K562 (cell line): ENCODE data around the gene SET. TPM values are rescaled to one million over a fixed set of nuclear protein-coding genes. Genes with fewer than 3 reads are reported as not detected.

Experiments used
- ATF2 ChIP-seq: sonication (generic); formaldehyde crosslinking; IDR thresholded peaks from 2 replicates; pipeline ENCODE4 v1.8.1; 2022; ENCODE audit warnings: missing genetic modification reagents
- ATF6 ChIP-seq: sonication (generic); formaldehyde crosslinking; IDR thresholded peaks from 2 replicates; pipeline ENCODE4 v1.4.0; 2020; ENCODE audit warnings: mild to moderate bottlenecking, missing genetic modification reagents
- BRF2 ChIP-seq: IDR thresholded peaks from 3 replicates; pipeline ENCODE4 v1.6.1; 2011; ENCODE audit warnings: borderline replicate concordance, mild to moderate bottlenecking; ENCODE audit not compliant: insufficient read length, insufficient read depth
- DIDO1 ChIP-seq: fragments of 450-650 bp; IDR thresholded peaks from 2 replicates; pipeline ENCODE4 v1.6.1; 2016; ENCODE audit warnings: low read depth, missing biosample characterization, missing genetic modification characterization
- FOS ChIP-seq: IDR thresholded peaks from 3 replicates; pipeline ENCODE4 v1.6.1; 2011; ENCODE audit not compliant: insufficient read length; ENCODE audit errors: extremely low read depth
- FOXJ3 ChIP-seq: sonication (generic); formaldehyde crosslinking; IDR thresholded peaks from 2 replicates; pipeline ENCODE4 v1.4.0; 2020; ENCODE audit warnings: mild to moderate bottlenecking, missing genetic modification reagents
- FOXP1 ChIP-seq: sonication (generic); formaldehyde crosslinking; IDR thresholded peaks from 2 replicates; pipeline ENCODE4 v1.8.0; 2022; ENCODE audit warnings: mild to moderate bottlenecking, missing genetic modification reagents
- GATAD2A ChIP-seq: fragments of 450-650 bp; IDR thresholded peaks from 2 replicates; pipeline ENCODE4 v1.6.1; 2017
- GTF2A2 ChIP-seq: IDR thresholded peaks from 2 replicates; pipeline ENCODE4 v1.6.1; 2016; ENCODE audit warnings: mild to moderate bottlenecking, missing genetic modification characterization, missing compliant biosample characterization
- HMG20B ChIP-seq: fragments of 250-450 bp; sonication (Bioruptor Pico); IDR thresholded peaks from 2 replicates; pipeline ENCODE4 v1.5.0; 2021; ENCODE audit warnings: mild to moderate bottlenecking
- KLF13 ChIP-seq: fragments of 450-650 bp; IDR thresholded peaks from 2 replicates; pipeline ENCODE4 v1.6.1; 2016; ENCODE audit warnings: missing genetic modification characterization, low read depth, mild to moderate bottlenecking, missing compliant biosample characterization, moderate library complexity, borderline replicate concordance
- MNT ChIP-seq, 2 experiments: fragments of 450-650 bp; conservative IDR thresholded peaks; 2 replicates each; pipeline ENCODE4 v1.6.1; 2017; ENCODE audit warnings: mild to moderate bottlenecking in 2 of 2, moderate library complexity in 2 of 2
- NFE2 ChIP-seq: IDR thresholded peaks from 2 replicates; pipeline ENCODE4 v1.6.1; 2014; ENCODE audit warnings: antibody characterized with exemption, low read depth
- SAFB ChIP-seq: fragments of 200-400 bp; formaldehyde crosslinking; IDR thresholded peaks from 2 replicates; pipeline ENCODE4 v1.6.1; 2017; ENCODE audit warnings: low read depth, low read length, borderline replicate concordance
- TSC22D4 ChIP-seq: fragments of 450-650 bp; IDR thresholded peaks from 2 replicates; pipeline ENCODE4 v1.6.1; 2016; ENCODE audit warnings: missing genetic modification characterization, missing biosample characterization, control low read depth
- ZNF311 ChIP-seq: fragments of 250-450 bp; sonication (Bioruptor Pico); IDR thresholded peaks from 2 replicates; pipeline ENCODE4 v1.4.0; 2020; ENCODE audit warnings: mild to moderate bottlenecking, moderate library complexity
- ZNF445 ChIP-seq: fragments of 250-450 bp; sonication (Bioruptor Pico); IDR thresholded peaks from 2 replicates; pipeline ENCODE4 v1.4.0; 2020; ENCODE audit warnings: low read depth, mild to moderate bottlenecking, moderate library complexity
- ZNF551 ChIP-seq: fragments of 250-450 bp; sonication (Bioruptor Pico); IDR thresholded peaks from 2 replicates; pipeline ENCODE4 v1.5.0; 2021; ENCODE audit warnings: mild to moderate bottlenecking, moderate library complexity
- ZNF586 ChIP-seq: fragments of 450-650 bp; formaldehyde crosslinking; conservative IDR thresholded peaks from 2 replicates; pipeline ENCODE4 v1.4.0; 2020; ENCODE audit warnings: mild to moderate bottlenecking, moderate library complexity
- polyA plus RNA-seq, 8 experiments: library from polyadenylated mRNA; depleted of rRNA in 4 of 8; stranded (reverse) in 5 of 8; unstranded in 3 of 8; fragments of >200 nt; fragmentation: Nextera tagmentation in 2 of 8; fragmentation: Illumina TruSeq in 1 of 8; extraction: Ambion mirVana in 2 of 8; extraction: Trizol in 1 of 8; gene quantifications; 2 replicates each; pipeline versions ENCODE4 v1.2.1 to v1.2.3, GENCODE V29; 2011 to 2014; ENCODE audit warnings: inconsistent platforms in 1 of 8, missing spikeins in 1 of 8
- total RNA-seq, 7 experiments: library from RNA; depleted of rRNA in 6 of 7; stranded (reverse); fragments of >200 nt in 6 of 7; fragmentation: Illumina TruSeq in 2 of 7; extraction: Trizol in 2 of 7; gene quantifications; 2 replicates each; pipeline versions ENCODE4 v1.2.1 to v1.2.3, GENCODE V29; 2011 to 2021; ENCODE audit warnings: low replicate concordance in 1 of 7
- TF ChIP-seq, protein P1 (sequence below), 3 experiments: IDR thresholded peaks in 2 of 3; conservative IDR thresholded peaks in 1 of 3; 2 replicates each; pipeline ENCODE4 v1.5.1; 2011 to 2012; ENCODE audit warnings: low read length in 3 of 3, mild to moderate bottlenecking in 3 of 3, control low read depth in 2 of 3, improper control_type of control experiment in 1 of 3, inconsistent platforms in 1 of 3, low read depth in 1 of 3, mixed read lengths in 1 of 3, moderate library complexity in 1 of 3; ENCODE audit not compliant: insufficient read depth in 2 of 3

The SET gene
- total and polyA plus RNA-seq, 9 of the 15 experiments (the other 6 are each of a cell fraction or from before 2014, with no cell fraction given), result 404 to 1,447 (median 907) TPM

GRCh38 chr9:128689820-128690683 is 1.0 kb downstream of the SET start (continued):
- 0 out of 2 replicates have a peak, but pooled peaks have one; percentile 37 for TF ChIP-seq ATF6 (CRISPR knock-in tag)
- TF ChIP-seq FOXJ3 (CRISPR knock-in tag), result no peak
- TF ChIP-seq, protein P1, sequence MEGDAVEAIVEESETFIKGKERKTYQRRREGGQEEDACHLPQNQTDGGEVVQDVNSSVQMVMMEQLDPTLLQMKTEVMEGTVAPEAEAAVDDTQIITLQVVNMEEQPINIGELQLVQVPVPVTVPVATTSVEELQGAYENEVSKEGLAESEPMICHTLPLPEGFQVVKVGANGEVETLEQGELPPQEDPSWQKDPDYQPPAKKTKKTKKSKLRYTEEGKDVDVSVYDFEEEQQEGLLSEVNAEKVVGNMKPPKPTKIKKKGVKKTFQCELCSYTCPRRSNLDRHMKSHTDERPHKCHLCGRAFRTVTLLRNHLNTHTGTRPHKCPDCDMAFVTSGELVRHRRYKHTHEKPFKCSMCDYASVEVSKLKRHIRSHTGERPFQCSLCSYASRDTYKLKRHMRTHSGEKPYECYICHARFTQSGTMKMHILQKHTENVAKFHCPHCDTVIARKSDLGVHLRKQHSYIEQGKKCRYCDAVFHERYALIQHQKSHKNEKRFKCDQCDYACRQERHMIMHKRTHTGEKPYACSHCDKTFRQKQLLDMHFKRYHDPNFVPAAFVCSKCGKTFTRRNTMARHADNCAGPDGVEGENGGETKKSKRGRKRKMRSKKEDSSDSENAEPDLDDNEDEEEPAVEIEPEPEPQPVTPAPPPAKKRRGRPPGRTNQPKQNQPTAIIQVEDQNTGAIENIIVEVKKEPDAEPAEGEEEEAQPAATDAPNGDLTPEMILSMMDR (IDR thresholded peaks at IDR 0.05 in 2 of 3, conservative IDR thresholded peaks at IDR 0.05 in 1 of 3; ENCODE audit: insufficient read depth in 2 of 3, low read depth in 1 of 3, low read length in 3 of 3), result no peak
- no peak for TF ChIP-seq GATAD2A
- no peak for TF ChIP-seq DIDO1 (tag)
- no peak for TF ChIP-seq ZNF586 (CRISPR knock-in tag)
- no peak for TF ChIP-seq ATF2
- TF ChIP-seq GTF2A2 (tag), result no peak
- TF ChIP-seq BRF2, result no peak
- no peak for TF ChIP-seq HMG20B (CRISPR knock-in tag)
- TF ChIP-seq NFE2, result no peak
- TF ChIP-seq TSC22D4, result no peak
- TF ChIP-seq FOXP1, result no peak
- TF ChIP-seq ZNF445 (CRISPR knock-in tag), result no peak
- TF ChIP-seq FOS, result no peak
- peak; percentile 76; the same call in 1 of the 2 replicates for TF ChIP-seq KLF13 (tag)
- TF ChIP-seq MNT (conservative IDR thresholded peaks at IDR 0.05), result no peak
- no peak for TF ChIP-seq ZNF551
- TF ChIP-seq SAFB, result no peak
- peak; percentile 57; the same call in 1 of the 2 replicates for TF ChIP-seq ZNF311 (CRISPR knock-in tag)
